NT2/D1 (cell line): ENCODE data around the gene SYTL4.

Experiments used
- SUZ12 ChIP-seq: IDR thresholded peaks from 2 replicates; pipeline ENCODE4 v1.6.1; 2011; ENCODE audit not compliant: insufficient read length, insufficient read depth; ENCODE audit errors: extremely low read depth
- YY1 ChIP-seq: IDR thresholded peaks from 2 replicates; pipeline ENCODE4 v1.6.1; 2011; ENCODE audit not compliant: insufficient read length, insufficient read depth

GRCh38 chrX:100649550-100650356 is 82.2 kb downstream of the SYTL4 start:
- TF ChIP-seq SUZ12, result no peak
- no peak for TF ChIP-seq YY1
